Heart right ventricle (tissue), 16 donors: ENCODE measurements around the gene C1QTNF5. TPM values are rescaled to one million over a fixed set of nuclear protein-coding genes. Genes with fewer than 3 reads are reported as not detected.

Source experiments
- ATAC-seq, 8 donors: fragments of 200-7000 bp; cut with Tn5 transposase; one replicate each; pipeline ENCODE4 v1.9.1; 2020; ENCODE audit warnings: mild to moderate bottlenecking in 8 of 8, moderate library complexity in 8 of 8, moderate number of reproducible peaks in 1 of 8
- DNase-seq, 2 donors: peaks; one replicate each; pipeline ENCODE4 v3.0.0-alpha.2; 2020
- H3K27ac ChIP-seq, 10 donors: fragments of 200-600 bp; sonication (generic) in 2 of 10; one replicate each; pipeline versions ENCODE4 v1.5.0 to v1.8.0; 2020 to 2022; ENCODE audit warnings: mild to moderate bottlenecking in 3 of 10
- H3K27me3 ChIP-seq, 7 donors: fragments of 200-600 bp; one replicate each; pipeline ENCODE4 v1.8.0; 2021 to 2022; ENCODE audit warnings: mild to moderate bottlenecking in 2 of 7
- H3K36me3 ChIP-seq, 9 donors: fragments of 200-600 bp; sonication (generic) in 1 of 9; one replicate each; pipeline versions ENCODE4 v1.5.0 to v1.8.0; 2020 to 2022; ENCODE audit warnings: mild to moderate bottlenecking in 2 of 9
- H3K4me1 ChIP-seq, 9 donors: fragments of 200-600 bp; sonication (generic) in 1 of 9; one replicate each; pipeline versions ENCODE4 v1.5.0 to v1.8.0; 2020 to 2022; ENCODE audit warnings: mild to moderate bottlenecking in 4 of 9
- H3K4me3 ChIP-seq, 10 donors: fragments of 200-600 bp; sonication (generic) in 2 of 10; one replicate each; pipeline versions ENCODE4 v1.5.0 to v1.8.0; 2020 to 2022; ENCODE audit warnings: mild to moderate bottlenecking in 7 of 10, moderate library complexity in 2 of 10
- H3K9me3 ChIP-seq, 11 donors: fragments of 200-600 bp in 10 of 11; sonication (generic) in 2 of 11; one replicate each; pipeline versions ENCODE4 v1.5.0 to v1.8.0; 2013 to 2022; ENCODE audit warnings: mild to moderate bottlenecking in 2 of 11, control low read depth in 1 of 11, moderate library complexity in 1 of 11
- WGBS, 2 donors: extraction: QIAGEN DNeasy Blood & Tissue Kit; methylation state at CpG; one replicate each; pipeline ENCODE4 v1.1.7; 2013; ENCODE audit warnings: inconsistent platforms in 1 of 2; 5-methylcytosine and 5-hydroxymethylcytosine counted together
- intact Hi-C, 10 donors: fragments of 100-400 bp; cut with DNase I; formaldehyde crosslinking; loops; one replicate each; pipeline versions ENCODE4 v1.11.1 to v1.14.2; 2022
- polyA plus RNA-seq, 2 donors: library from polyadenylated mRNA; stranded (reverse); fragments of 200-250 nt; gene quantifications; one replicate each; pipeline ENCODE4 v1.2.3, GENCODE V29; 2013
- total RNA-seq, 10 donors: library from RNA; stranded (reverse); fragmentation: NEBNext Ultra II Directional in 3 of 10; extraction: Animal tissue kit (Norgen Biotek cat#: 25700) in 3 of 10; gene quantifications; one replicate each; pipeline versions ENCODE4 v1.2.1 to v1.2.4, GENCODE V29; 2021 to 2023
- TF ChIP-seq, protein P1 (sequence below), 9 donors: fragments of 200-600 bp; sonication (generic) in 2 of 9; IDR thresholded peaks; one replicate each; pipeline versions ENCODE4 v1.5.0 to v1.8.0; 2021 to 2022; ENCODE audit warnings: antibody characterized with exemption in 9 of 9, mild to moderate bottlenecking in 5 of 9, moderate library complexity in 1 of 9
- donor health status: Arrhythmogenic right ventricular cardiomyopathy.
- donor health status: ischemic (EF 13 %, LVEDD 7.1; RV severe dilation, severe dysfunction).
- donor health status: healthy with polysubstance abuse.
- donor health status: DM: no; HTN: yes; CAD: no.
- donor health status: DM: no; HTN: no; CAD: no.
- donor health status: ischemic (EF 25% LVEDD 6.9; RV normal size, moderate dysfunction).
- donor health status: ischemic (EF 25% LVEDD 5.7; RV mildly dilated, moderate dysfunction).
- donor health status: healthy.
- donor health status: DM: yes; HTN: yes; CAD: no.
- donor health status: Ischemic cardiomyopathy.
- donor health status: ischemic (EF 35%, LVEDD 5.7; RV mildly dilated, moderate dysfunction).
- donor health status: nonischemic (EF 11% LVEDD 7.7; RV severe dilation, severe dysfunction).
- donor health status: DM: yes; HTN: yes; CAD: no.
- donor health status: PGD.
- donor health status: ischemic (EF 29% LVEDD 5.4; RV normal size, mild dysfunction).
- donor health status: nonischemic (EF 23%, LVEDD 6.1; RV moderate dilation, normal function).

The C1QTNF5 gene
- total and polyA plus RNA-seq, 12 donors = 11.4 to 35.7 (median 21.8) TPM

DNA sequence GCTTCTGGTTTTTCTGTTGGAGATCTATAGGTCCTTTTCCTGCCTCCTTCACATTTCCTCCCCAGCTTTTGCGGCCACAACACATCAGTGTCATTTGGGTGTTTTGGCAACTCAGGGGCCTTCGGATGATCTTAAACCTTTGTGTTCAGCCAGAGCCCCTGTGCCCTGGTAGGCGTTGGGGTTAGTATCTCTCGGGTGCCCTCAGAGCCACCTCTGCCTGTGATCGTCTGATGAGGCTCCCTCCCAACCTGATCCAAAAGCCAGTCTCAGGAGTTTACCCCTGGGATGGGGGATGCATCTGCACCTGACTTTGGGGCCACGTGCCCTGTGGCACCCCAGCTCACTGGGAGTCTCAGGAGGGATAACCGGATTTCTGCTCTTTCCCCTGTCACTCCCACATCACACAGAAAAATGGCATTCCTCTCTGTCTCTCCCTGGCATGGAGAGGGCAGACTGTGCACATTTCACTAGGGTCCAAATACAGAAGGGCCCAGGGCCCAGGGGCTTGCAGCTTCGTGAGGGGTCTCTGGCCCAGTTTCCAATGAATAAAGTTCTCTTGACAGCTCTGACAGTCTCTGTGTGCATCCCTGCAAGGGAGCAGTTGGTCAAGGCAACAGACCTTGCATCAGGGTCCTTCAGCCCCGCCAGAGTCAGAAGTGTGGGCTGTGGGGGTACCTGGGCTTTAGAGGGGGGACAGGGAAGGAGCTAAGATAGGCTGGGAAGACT is 3.8 kb downstream of the C1QTNF5 start:
- 85 to 86% methylated on average over 9 of the region's 9 CpGs for WGBS, 2 donors
- H3K4me3 ChIP-seq = no peak overlapping the region
- intact Hi-C loops = loop anchor here in 3 of 10 donors (5.0 to 10.0 kb wide), 2 partner anchors 35 to 132 kb away; partner anchors contain the start of gene CBL (in 1 of the 3)
- H3K27ac ChIP-seq = no peak overlapping the region
- DNase-seq = no peak
- ATAC-seq = no peak
- H3K4me1 ChIP-seq = peaks cover 22 to 70% (median 56%) of the 10 kb centered on the region in 9 donors
- TF ChIP-seq, protein P1, sequence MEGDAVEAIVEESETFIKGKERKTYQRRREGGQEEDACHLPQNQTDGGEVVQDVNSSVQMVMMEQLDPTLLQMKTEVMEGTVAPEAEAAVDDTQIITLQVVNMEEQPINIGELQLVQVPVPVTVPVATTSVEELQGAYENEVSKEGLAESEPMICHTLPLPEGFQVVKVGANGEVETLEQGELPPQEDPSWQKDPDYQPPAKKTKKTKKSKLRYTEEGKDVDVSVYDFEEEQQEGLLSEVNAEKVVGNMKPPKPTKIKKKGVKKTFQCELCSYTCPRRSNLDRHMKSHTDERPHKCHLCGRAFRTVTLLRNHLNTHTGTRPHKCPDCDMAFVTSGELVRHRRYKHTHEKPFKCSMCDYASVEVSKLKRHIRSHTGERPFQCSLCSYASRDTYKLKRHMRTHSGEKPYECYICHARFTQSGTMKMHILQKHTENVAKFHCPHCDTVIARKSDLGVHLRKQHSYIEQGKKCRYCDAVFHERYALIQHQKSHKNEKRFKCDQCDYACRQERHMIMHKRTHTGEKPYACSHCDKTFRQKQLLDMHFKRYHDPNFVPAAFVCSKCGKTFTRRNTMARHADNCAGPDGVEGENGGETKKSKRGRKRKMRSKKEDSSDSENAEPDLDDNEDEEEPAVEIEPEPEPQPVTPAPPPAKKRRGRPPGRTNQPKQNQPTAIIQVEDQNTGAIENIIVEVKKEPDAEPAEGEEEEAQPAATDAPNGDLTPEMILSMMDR (IDR thresholded peaks at IDR 0.05) = no peak
- H3K9me3 ChIP-seq = no peaks in the 10 kb centered on the region
- H3K27me3 ChIP-seq = peaks cover 0 to 34% (median 0%) of the 10 kb centered on the region in 7 donors
- peaks cover 0 to 23% (median 8%) of the 10 kb centered on the region in 9 donors for H3K36me3 ChIP-seq

DNA sequence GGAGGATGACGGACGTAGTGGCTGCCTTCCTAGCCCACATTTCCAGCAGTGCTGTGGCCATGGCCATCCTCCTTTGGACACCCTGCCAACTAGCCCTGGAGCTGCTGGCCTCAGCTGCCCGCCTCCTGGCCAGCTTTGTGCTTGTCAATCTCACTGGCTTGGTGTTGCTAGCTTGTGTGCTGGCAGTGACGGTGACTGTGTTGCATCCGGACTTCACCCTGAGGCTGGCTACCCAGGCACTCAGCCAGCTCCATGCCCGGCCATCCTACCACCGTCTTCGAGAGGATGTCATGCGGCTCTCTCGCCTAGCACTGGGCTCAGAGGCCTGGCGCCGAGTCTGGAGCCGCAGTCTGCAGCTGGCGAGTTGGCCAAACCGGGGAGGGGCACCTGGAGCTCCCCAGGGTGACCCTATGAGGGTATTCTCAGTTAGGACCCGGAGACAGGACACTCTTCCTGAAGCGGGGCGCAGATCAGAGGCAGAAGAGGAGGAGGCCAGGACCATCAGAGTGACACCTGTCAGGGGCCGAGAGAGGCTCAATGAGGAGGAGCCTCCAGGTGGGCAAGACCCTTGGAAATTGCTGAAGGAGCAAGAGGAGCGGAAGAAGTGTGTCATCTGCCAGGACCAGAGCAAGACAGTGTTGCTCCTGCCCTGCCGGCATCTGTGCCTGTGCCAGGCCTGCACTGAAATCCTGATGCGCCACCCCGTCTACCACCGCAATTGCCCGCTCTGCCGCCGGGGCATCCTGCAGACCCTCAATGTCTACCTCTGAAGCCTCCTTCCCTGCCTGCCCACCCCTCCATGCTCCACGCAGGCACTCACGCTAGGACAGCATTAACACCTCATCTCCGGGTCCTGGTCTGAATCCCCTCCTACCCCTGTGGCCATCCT is 4.8 kb downstream of the C1QTNF5 start:
- H3K9me3 ChIP-seq = no peaks in the 10 kb centered on the region
- H3K4me3 ChIP-seq = peak overlapping the region in 3 of 10 donors; percentile 87 to 99 (median 88)
- no peak for ATAC-seq
- TF ChIP-seq, protein P1 (IDR thresholded peaks at IDR 0.05) = no peak
- peaks cover 15 to 62% (median 47%) of the 10 kb centered on the region in 9 donors for H3K4me1 ChIP-seq
- peaks cover 0 to 24% (median 0%) of the 10 kb centered on the region in 7 donors for H3K27me3 ChIP-seq
- H3K27ac ChIP-seq = peak overlapping the region in 1 of 10 donors; percentile 48
- peaks cover 0 to 23% (median 8%) of the 10 kb centered on the region in 9 donors for H3K36me3 ChIP-seq
- WGBS, 2 donors = 77 to 80% methylated on average over 30 of the region's 30 CpGs
- DNase-seq = no peak
- intact Hi-C loops = loop anchor here in 3 of 10 donors (5.0 to 10.0 kb wide), 2 partner anchors 36 to 131 kb away; partner anchors contain the start of gene CBL (in 1 of the 3)

DNA sequence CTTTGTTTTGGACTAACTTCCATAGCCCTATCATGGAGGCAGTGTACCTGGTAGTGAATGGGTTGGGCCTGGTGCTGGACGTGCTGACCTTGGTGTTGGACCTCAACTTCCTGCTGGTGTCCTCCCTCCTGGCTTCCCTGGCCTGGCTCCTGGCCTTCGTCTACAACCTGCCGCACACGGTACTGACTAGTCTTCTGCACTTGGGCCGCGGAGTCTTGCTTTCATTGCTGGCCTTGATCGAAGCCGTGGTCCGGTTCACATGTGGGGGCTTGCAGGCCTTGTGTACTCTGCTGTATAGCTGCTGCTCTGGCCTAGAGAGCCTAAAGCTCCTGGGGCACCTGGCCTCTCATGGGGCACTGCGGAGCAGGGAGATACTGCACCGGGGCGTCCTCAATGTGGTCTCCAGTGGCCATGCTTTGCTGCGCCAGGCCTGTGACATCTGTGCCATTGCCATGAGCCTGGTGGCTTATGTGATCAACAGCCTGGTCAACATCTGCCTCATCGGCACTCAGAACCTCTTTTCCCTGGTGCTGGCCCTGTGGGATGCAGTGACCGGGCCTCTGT is 5.5 kb downstream of the C1QTNF5 start:
- intact Hi-C loops = loop anchor here in 3 of 10 donors (5.0 to 10.0 kb wide), 2 partner anchors 37 to 130 kb away; partner anchors contain the start of gene CBL (in 1 of the 3)
- Histone ChIP-seq H3K9me3 (no peaks in the 10 kb centered on the region), H3K27me3 (peaks cover 0 to 17% (median 0%) of the 10 kb centered on the region in 7 donors), H3K27ac (peak overlapping the region in 6 of 10 donors; percentile 78 to 92 (median 88)), H3K4me1 (peaks cover 14 to 55% (median 44%) of the 10 kb centered on the region in 9 donors), H3K4me3 (peak overlapping the region; percentile 82 to 99 (median 90)), H3K36me3 (peaks cover 0 to 23% (median 8%) of the 10 kb centered on the region in 9 donors)
- WGBS, 2 donors = 59 to 62% methylated on average over 15 of the region's 15 CpGs
- TF ChIP-seq, protein P1 (IDR thresholded peaks at IDR 0.05) = no peak
- DNase-seq (no peak), ATAC-seq (no peak)
